Measurements from ENCODE around the gene SAE1.

The SAE1 gene

DNA sequence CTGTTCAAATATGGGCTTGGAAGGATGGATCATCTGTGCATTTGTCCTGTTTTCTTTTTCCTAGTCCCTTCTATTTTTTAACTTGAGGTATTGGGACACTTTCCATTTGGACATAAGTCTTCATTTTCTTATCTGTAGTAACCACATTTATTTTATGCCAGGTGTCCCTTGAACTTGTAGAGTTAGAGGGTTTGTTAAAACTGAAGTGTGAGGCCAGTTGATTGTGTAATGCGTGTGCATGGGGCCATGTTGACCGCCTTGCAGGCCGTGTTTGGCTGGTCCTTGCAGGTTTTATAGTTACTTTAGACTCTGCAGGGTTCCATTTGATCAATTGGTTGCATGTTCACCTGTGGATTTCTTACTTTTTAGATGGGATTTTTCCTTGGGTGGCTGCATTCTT lies 21.0 kb downstream of the SAE1 start:
- in situ Hi-C loops (cut with MboI; ENCODE audit: low sequenced_read_pairs, unreplicated experiment): loop anchor here (5.0 kb wide), 1 partner anchor 91 kb away; no protein-coding TSS in a partner anchor
- DNase-seq (ENCODE audit: low spot score): no peak
- TF ChIP-seq, protein P1, sequence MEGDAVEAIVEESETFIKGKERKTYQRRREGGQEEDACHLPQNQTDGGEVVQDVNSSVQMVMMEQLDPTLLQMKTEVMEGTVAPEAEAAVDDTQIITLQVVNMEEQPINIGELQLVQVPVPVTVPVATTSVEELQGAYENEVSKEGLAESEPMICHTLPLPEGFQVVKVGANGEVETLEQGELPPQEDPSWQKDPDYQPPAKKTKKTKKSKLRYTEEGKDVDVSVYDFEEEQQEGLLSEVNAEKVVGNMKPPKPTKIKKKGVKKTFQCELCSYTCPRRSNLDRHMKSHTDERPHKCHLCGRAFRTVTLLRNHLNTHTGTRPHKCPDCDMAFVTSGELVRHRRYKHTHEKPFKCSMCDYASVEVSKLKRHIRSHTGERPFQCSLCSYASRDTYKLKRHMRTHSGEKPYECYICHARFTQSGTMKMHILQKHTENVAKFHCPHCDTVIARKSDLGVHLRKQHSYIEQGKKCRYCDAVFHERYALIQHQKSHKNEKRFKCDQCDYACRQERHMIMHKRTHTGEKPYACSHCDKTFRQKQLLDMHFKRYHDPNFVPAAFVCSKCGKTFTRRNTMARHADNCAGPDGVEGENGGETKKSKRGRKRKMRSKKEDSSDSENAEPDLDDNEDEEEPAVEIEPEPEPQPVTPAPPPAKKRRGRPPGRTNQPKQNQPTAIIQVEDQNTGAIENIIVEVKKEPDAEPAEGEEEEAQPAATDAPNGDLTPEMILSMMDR (IDR thresholded peaks at IDR 0.05; ENCODE audit: borderline replicate concordance, control extremely low read depth, extremely low read depth, insufficient read depth, missing control alignments): no peak

- DNase-seq (ENCODE audit: low spot score): no peak
- TF ChIP-seq, protein P1 (IDR thresholded peaks at IDR 0.05; ENCODE audit: borderline replicate concordance, control extremely low read depth, extremely low read depth, insufficient read depth, missing control alignments): no peak
- in situ Hi-C loops (cut with MboI; ENCODE audit: low sequenced_read_pairs, unreplicated experiment): loop anchor here (5.0 kb wide), 1 partner anchor 90 kb away; no protein-coding TSS in a partner anchor
Measured at GRCh38 chr19:47152205-47152604, 21.6 kb downstream of the SAE1 start.

GRCh38 chr19:47152632-47153031 lies 22.0 kb downstream of the SAE1 start:
- no peak for DNase-seq (ENCODE audit: low spot score)
- in situ Hi-C loops (cut with MboI; ENCODE audit: low sequenced_read_pairs, unreplicated experiment): loop anchor here (5.0 kb wide), 1 partner anchor 90 kb away; no protein-coding TSS in a partner anchor
- TF ChIP-seq, protein P1 (IDR thresholded peaks at IDR 0.05; ENCODE audit: borderline replicate concordance, control extremely low read depth, extremely low read depth, insufficient read depth, missing control alignments): no peak

- in situ Hi-C loops (cut with MboI; ENCODE audit: low sequenced_read_pairs, unreplicated experiment): loop anchor here (5.0 kb wide), 1 partner anchor 89 kb away; no protein-coding TSS in a partner anchor
- TF ChIP-seq, protein P1 (IDR thresholded peaks at IDR 0.05; ENCODE audit: borderline replicate concordance, control extremely low read depth, extremely low read depth, insufficient read depth, missing control alignments): no peak
- DNase-seq (ENCODE audit: low spot score): no peak
Measured at GRCh38 chr19:47153266-47153665, 22.6 kb downstream of the SAE1 start.

- TF ChIP-seq, protein P1 (IDR thresholded peaks at IDR 0.05; ENCODE audit: borderline replicate concordance, control extremely low read depth, extremely low read depth, insufficient read depth, missing control alignments): no peak
- DNase-seq (ENCODE audit: low spot score): no peak
- in situ Hi-C loops (cut with MboI; ENCODE audit: low sequenced_read_pairs, unreplicated experiment): no loop called here
Measured at GRCh38 chr19:47155148-47155547, 24.5 kb downstream of the SAE1 start.

- in situ Hi-C loops (cut with MboI; ENCODE audit: low sequenced_read_pairs, unreplicated experiment): no loop called here
- TF ChIP-seq, protein P1 (IDR thresholded peaks at IDR 0.05; ENCODE audit: borderline replicate concordance, control extremely low read depth, extremely low read depth, insufficient read depth, missing control alignments): no peak
- DNase-seq (ENCODE audit: low spot score): peak; percentile 39
Measured at GRCh38 chr19:47156861-47157430, 26.3 kb downstream of the SAE1 start.
